IMR-90 (cell line): Measurements from ENCODE around the gene CLEC16A. TPM values are rescaled to one million over a fixed set of nuclear protein-coding genes. Genes with fewer than 3 reads are reported as not detected.

Experiments
- ATAC-seq: fragments of 200-7000 bp; cut with Tn5 transposase; 2 replicates; pipeline ENCODE4 v1.9.1; 2020; ENCODE audit warnings: low read depth, mild to moderate bottlenecking, moderate library complexity
- BruUV-seq: library from RNA; stranded (reverse); fragments of 400-500 nt; replicated peaks from 2 replicates; lab custom pipeline; 2021; lab: Mats Ljungman, UMichigan
- CTCF ChIA-PET: fragments of 300-600 bp; formaldehyde crosslinking; extraction: SDS; loops from one replicate; lab custom pipeline; 2021; ENCODE audit warnings: antibody characterized with exemption; lab: Yijun Ruan, JAX
- POLR2A ChIA-PET: fragments of 300-600 bp; sonication (Branson Sonifier 250); formaldehyde crosslinking; loops from one replicate; lab custom pipeline; 2022; ENCODE audit warnings: antibody characterized with exemption; ENCODE audit not compliant: unreplicated experiment; lab: Charles Lee
- DNase-seq: peaks from one replicate; pipeline ENCODE4 v3.0.0; 2013
- H2AFZ ChIP-seq: replicated peaks from 2 replicates; pipeline ENCODE3; 2013; ENCODE audit warnings: low read length, mild to moderate bottlenecking; ENCODE audit not compliant: poor library complexity
- H2AK5ac ChIP-seq: 2 replicates; pipeline ENCODE4 v1.6.1; 2013; ENCODE audit warnings: low read depth, low read length, inconsistent platforms
- H2AK9ac ChIP-seq: replicated peaks from 2 replicates; pipeline ENCODE3; 2013; ENCODE audit warnings: mild to moderate bottlenecking, low read depth, low read length, moderate library complexity; ENCODE audit not compliant: poor library complexity
- H2BK120ac ChIP-seq: 2 replicates; pipeline ENCODE4 v1.6.1; 2013; ENCODE audit warnings: low read depth, low read length, inconsistent platforms
- H2BK15ac ChIP-seq: 3 replicates; pipeline ENCODE4 v1.6.1; 2013; ENCODE audit warnings: low read depth, low read length, inconsistent platforms
- H2BK20ac ChIP-seq: 2 replicates; pipeline ENCODE4 v1.6.1; 2013; ENCODE audit warnings: low read depth, mild to moderate bottlenecking, inconsistent platforms, low read length, moderate library complexity
- H2BK5ac ChIP-seq: 2 replicates; pipeline ENCODE4 v1.6.1; 2013; ENCODE audit warnings: mild to moderate bottlenecking, low read depth, low read length, inconsistent platforms; ENCODE audit not compliant: poor library complexity, severe bottlenecking
- H3K14ac ChIP-seq: replicated peaks from 2 replicates; pipeline ENCODE4 v1.6.1; 2013; ENCODE audit warnings: low read depth, low read length, inconsistent platforms
- H3K18ac ChIP-seq: 2 replicates; pipeline ENCODE4 v1.6.1; 2013; ENCODE audit warnings: low read depth, low read length, control low read depth
- H3K23ac ChIP-seq: 2 replicates; pipeline ENCODE4 v1.6.1; 2013; ENCODE audit warnings: low read depth, low read length, inconsistent platforms
- H3K27ac ChIP-seq: 2 replicates; pipeline ENCODE4 v1.5.1; 2013; ENCODE audit warnings: mild to moderate bottlenecking, control low read depth, low read length; ENCODE audit not compliant: insufficient read depth
- H3K27me3 ChIP-seq: 2 replicates; pipeline ENCODE4 v1.6.1; 2013; ENCODE audit warnings: low read length; ENCODE audit not compliant: control insufficient read depth, insufficient read depth
- H3K36me3 ChIP-seq: 2 replicates; pipeline ENCODE4 v1.6.1; 2013; ENCODE audit warnings: low read length, mixed read lengths; ENCODE audit not compliant: control insufficient read depth, insufficient read depth
- H3K4ac ChIP-seq: 2 replicates; pipeline ENCODE4 v1.6.1; 2013; ENCODE audit warnings: low read depth, low read length, inconsistent platforms
- H3K4me1 ChIP-seq: 2 replicates; pipeline ENCODE4 v1.6.1; 2013; ENCODE audit warnings: low read length, mixed read lengths; ENCODE audit not compliant: control insufficient read depth, insufficient read depth
- H3K4me2 ChIP-seq: 2 replicates; pipeline ENCODE4 v1.6.1; 2013; ENCODE audit warnings: low read depth, mild to moderate bottlenecking, control low read depth, low read length, moderate library complexity
- H3K4me3 ChIP-seq: 2 replicates; pipeline ENCODE4 v1.5.1; 2013; ENCODE audit warnings: low read depth, mild to moderate bottlenecking, control low read depth, low read length, moderate library complexity; ENCODE audit not compliant: insufficient read depth
- H3K56ac ChIP-seq: 2 replicates; pipeline ENCODE4 v1.6.1; 2013; ENCODE audit warnings: low read length, inconsistent platforms; ENCODE audit not compliant: insufficient read depth; ENCODE audit errors: extremely low read depth
- H3K79me1 ChIP-seq, 2 experiments: 2 replicates each; pipeline ENCODE4 v1.6.1; 2013; ENCODE audit warnings: low read length in 2 of 2, inconsistent platforms in 1 of 2, low read depth in 1 of 2
- H3K9ac ChIP-seq: 2 replicates; pipeline ENCODE4 v1.6.1; 2013; ENCODE audit warnings: low read depth, low read length, control low read depth
- H3K9me1 ChIP-seq: 2 replicates; pipeline ENCODE4 v1.6.1; 2013; ENCODE audit warnings: low read length, inconsistent platforms; ENCODE audit not compliant: insufficient read depth
- H3K9me3 ChIP-seq: 2 replicates; pipeline ENCODE4 v1.6.1; 2013; ENCODE audit warnings: low read length; ENCODE audit not compliant: control insufficient read depth, insufficient read depth
- H4K20me1 ChIP-seq: 2 replicates; pipeline ENCODE4 v1.6.1; 2013; ENCODE audit warnings: low read length, inconsistent platforms; ENCODE audit not compliant: insufficient read depth
- H4K5ac ChIP-seq: 2 replicates; pipeline ENCODE4 v1.6.1; 2013; ENCODE audit warnings: mild to moderate bottlenecking, low read depth, low read length, control low read depth
- H4K8ac ChIP-seq, 2 experiments: 2 replicates each; pipeline ENCODE4 v1.6.1; 2013; ENCODE audit warnings: low read depth in 2 of 2, low read length in 2 of 2, control low read depth in 1 of 2, inconsistent platforms in 1 of 2
- H4K91ac ChIP-seq: 2 replicates; pipeline ENCODE4 v1.6.1; 2013; ENCODE audit warnings: low read depth, low read length, inconsistent platforms; ENCODE audit not compliant: insufficient read depth
- MAFK ChIP-seq: IDR thresholded peaks from 2 replicates; pipeline ENCODE4 v1.6.1; 2012; ENCODE audit warnings: low read depth, low read length, improper control_type of control experiment
- RCOR1 ChIP-seq: IDR thresholded peaks from 2 replicates; pipeline ENCODE4 v1.6.1; 2012; ENCODE audit warnings: mild to moderate bottlenecking, low read length, improper control_type of control experiment; ENCODE audit not compliant: insufficient replicate concordance
- WGBS, 2 experiments: methylation state at CpG; one replicate each; pipeline versions ENCODE4 v1.1.5 to v1.1.7; 2013; ENCODE audit warnings: missing lambda C conversion rate in 2 of 2; ENCODE audit not compliant: insufficient read length in 1 of 2; ENCODE audit errors: extremely low coverage in 2 of 2; 5-methylcytosine and 5-hydroxymethylcytosine counted together
- dilution Hi-C: fragments of 300-500 bp; cut with HindIII; formaldehyde crosslinking; loops from one replicate; pipeline ENCODE4 v1.14.3; 2018; ENCODE audit warnings: low sequenced_read_pairs; ENCODE audit not compliant: unreplicated experiment
- in situ Hi-C: fragments of 300-500 bp; cut with MboI; formaldehyde crosslinking; loops from 3 replicates; pipeline ENCODE4 v1.14.3; 2019; ENCODE audit warnings: low sequenced_read_pairs, inconsistent platforms, mixed read lengths
- intact Hi-C: fragments of 100-400 bp; cut with micrococcal nuclease; formaldehyde crosslinking; loops from 2 replicates; pipeline ENCODE4 v1.10.0; 2022
- polyA plus RNA-seq, 3 experiments: library from polyadenylated mRNA; depleted of rRNA; stranded (reverse); fragments of >200 nt; gene quantifications; 2 replicates each; pipeline ENCODE4 v1.2.3, GENCODE V29; 2012; ENCODE audit warnings: low replicate concordance in 1 of 3
- total RNA-seq: library from RNA; depleted of rRNA; stranded (reverse); fragments of >200 nt; gene quantifications from 2 replicates; pipeline ENCODE4 v1.2.3, GENCODE V29; 2012

CLEC16A gene
- total and polyA plus RNA-seq, 2 of the 4 experiments (the other 2 are of a cell fraction): 15.9 to 16.5 TPM

- H3K27ac ChIP-seq: no peak overlapping the region
- WGBS, 2 experiments: 77% methylated on average over 6 of the region's 15 CpGs; no CpG with 5 or more reads in 1 of the 2 experiments
- peaks cover 4% of the 10 kb centered on the region for H3K9me3 ChIP-seq
- no peak overlapping the region for H2BK5ac ChIP-seq
- TF ChIP-seq RCOR1: no peak
- peak; percentile 36; the same call in 1 of the 2 replicates for TF ChIP-seq MAFK
- no peak overlapping the region for H3K4ac ChIP-seq
- dilution Hi-C loops: no loop called here
- intact Hi-C loops: no loop called here
- no peak overlapping the region for H3K9ac ChIP-seq
- H3K18ac ChIP-seq: no peak overlapping the region
- H4K20me1 ChIP-seq: no peaks in the 10 kb centered on the region
- H3K4me3 ChIP-seq: no peak overlapping the region
- H3K56ac ChIP-seq: no peak overlapping the region
- CTCF ChIA-PET: no interaction called here
- no peak overlapping the region for H4K8ac ChIP-seq
- in situ Hi-C loops: no loop called here
- ATAC-seq: peak; percentile 86
- H3K14ac ChIP-seq: no peak overlapping the region
- H3K4me2 ChIP-seq: no peak overlapping the region
- no peak overlapping the region for H2BK20ac ChIP-seq
- H4K5ac ChIP-seq: no peak overlapping the region
- peak overlapping the region; percentile 14; the same call in 1 of the 2 replicates for H2BK120ac ChIP-seq
- H3K36me3 ChIP-seq: no peaks in the 10 kb centered on the region
- H3K23ac ChIP-seq: no peak overlapping the region
- peak overlapping the region; percentile 3; the same call in 1 of the 2 replicates for H2AK5ac ChIP-seq
- BruUV-seq: no TSS peak
- H3K79me1 ChIP-seq: no peaks in the 10 kb centered on the region
- H2AFZ ChIP-seq: peak overlapping the region; percentile 53
- H3K9me1 ChIP-seq: peaks cover 5% of the 10 kb centered on the region; the same call in 1 of the 2 replicates
- H3K27me3 ChIP-seq: no peaks in the 10 kb centered on the region
- POLR2A ChIA-PET: interaction anchor here (0.5 kb wide), 1 partner anchor 602 kb away, joined by 11 read pairs; no protein-coding TSS in a partner anchor
- H3K4me1 ChIP-seq: peaks cover 2% of the 10 kb centered on the region; the same call in 1 of the 2 replicates
- no peak overlapping the region for H2BK15ac ChIP-seq
- no peak overlapping the region for H4K91ac ChIP-seq
- DNase-seq: peak; percentile 62
- H2AK9ac ChIP-seq: peak overlapping the region; percentile 15
Measured at GRCh38 chr16:11190588-11191560, 246.5 kb downstream of the CLEC16A start.
